ENCODE data around the gene CCSER1. TPM values are rescaled to one million over a fixed set of nuclear protein-coding genes. Genes with fewer than 3 reads are reported as not detected.

Gene CCSER1
- total RNA-seq, 1 donor from 2014 or later = 1.4 TPM

DNA sequence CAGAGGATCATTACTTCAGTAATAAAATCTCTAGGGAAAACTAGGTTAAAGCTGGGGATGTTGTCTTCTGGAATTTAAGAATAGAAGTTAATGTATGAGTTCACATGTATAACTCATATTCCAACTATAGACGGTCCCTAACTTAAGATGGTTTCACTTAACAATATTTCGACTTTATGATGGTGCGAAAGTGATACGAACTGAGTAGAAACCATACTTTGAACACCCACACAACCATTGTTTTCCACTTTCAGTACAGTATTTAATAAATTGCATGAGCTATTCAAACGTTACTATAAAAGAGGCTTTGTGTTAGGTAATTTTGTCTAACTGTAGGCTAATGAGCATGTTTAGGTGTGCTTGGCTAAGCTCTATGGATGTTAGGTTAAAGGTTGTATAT, 38.7 kb downstream of the CCSER1 start:
- DNase-seq (ENCODE audit: low read depth) = no peak
- TF ChIP-seq, protein P1, sequence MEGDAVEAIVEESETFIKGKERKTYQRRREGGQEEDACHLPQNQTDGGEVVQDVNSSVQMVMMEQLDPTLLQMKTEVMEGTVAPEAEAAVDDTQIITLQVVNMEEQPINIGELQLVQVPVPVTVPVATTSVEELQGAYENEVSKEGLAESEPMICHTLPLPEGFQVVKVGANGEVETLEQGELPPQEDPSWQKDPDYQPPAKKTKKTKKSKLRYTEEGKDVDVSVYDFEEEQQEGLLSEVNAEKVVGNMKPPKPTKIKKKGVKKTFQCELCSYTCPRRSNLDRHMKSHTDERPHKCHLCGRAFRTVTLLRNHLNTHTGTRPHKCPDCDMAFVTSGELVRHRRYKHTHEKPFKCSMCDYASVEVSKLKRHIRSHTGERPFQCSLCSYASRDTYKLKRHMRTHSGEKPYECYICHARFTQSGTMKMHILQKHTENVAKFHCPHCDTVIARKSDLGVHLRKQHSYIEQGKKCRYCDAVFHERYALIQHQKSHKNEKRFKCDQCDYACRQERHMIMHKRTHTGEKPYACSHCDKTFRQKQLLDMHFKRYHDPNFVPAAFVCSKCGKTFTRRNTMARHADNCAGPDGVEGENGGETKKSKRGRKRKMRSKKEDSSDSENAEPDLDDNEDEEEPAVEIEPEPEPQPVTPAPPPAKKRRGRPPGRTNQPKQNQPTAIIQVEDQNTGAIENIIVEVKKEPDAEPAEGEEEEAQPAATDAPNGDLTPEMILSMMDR (IDR thresholded peaks at IDR 0.05; ENCODE audit: insufficient read depth, low read length, poor library complexity, severe bottlenecking) = no peak
- Histone ChIP-seq H3K27me3 (ENCODE audit: control insufficient read depth, insufficient read depth, low read length) (no peaks in the 10 kb centered on the region), H3K4me3 (ENCODE audit: low read depth, low read length) (no peak overlapping the region), H3K36me3 (ENCODE audit: control insufficient read depth, insufficient read depth, low read length) (no peaks in the 10 kb centered on the region)

DNA sequence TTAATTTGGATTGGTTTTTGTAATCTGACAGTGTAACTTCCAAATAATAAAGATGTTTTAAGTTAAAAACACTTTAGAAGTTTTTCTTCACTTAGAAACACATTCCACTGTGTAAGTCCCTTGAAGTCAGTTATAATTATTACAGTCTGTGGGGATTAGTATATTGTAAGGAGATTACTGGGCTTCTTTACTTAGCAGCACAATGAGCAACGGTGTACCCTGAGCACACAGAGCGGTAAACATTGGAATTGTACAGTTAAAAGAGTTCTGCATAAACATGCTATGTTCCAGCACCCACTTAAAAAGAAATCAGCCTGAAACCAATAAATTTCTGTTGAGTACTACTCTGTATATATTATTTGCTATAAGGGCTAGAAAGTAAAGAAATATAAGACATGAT, 44.3 kb downstream of the CCSER1 start:
- Histone ChIP-seq H3K36me3 (ENCODE audit: control insufficient read depth, insufficient read depth, low read length) (no peaks in the 10 kb centered on the region), H3K27me3 (ENCODE audit: control insufficient read depth, insufficient read depth, low read length) (no peaks in the 10 kb centered on the region), H3K4me3 (ENCODE audit: low read depth, low read length) (no peak overlapping the region)
- TF ChIP-seq, protein P1 (IDR thresholded peaks at IDR 0.05; ENCODE audit: insufficient read depth, low read length, poor library complexity, severe bottlenecking) = no peak
- DNase-seq (ENCODE audit: low read depth) = no peak

DNA sequence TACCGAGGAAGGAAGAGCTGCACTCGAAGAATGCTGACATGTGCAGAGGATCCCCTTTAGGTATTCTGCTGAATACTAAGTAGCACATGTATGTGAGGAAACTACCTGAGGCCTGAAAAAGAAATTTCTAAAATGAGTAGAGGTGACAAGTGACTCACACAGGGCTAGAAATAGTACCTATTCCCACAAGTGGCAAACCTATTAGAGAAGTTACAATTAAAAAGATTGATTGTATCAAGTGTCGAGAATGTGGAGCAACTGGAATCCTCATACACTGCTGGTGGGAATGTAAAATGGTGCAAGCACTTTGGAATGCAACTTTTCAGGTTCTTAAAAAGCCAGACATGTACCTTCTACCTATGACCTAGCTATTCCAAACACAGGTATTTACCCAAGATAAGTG, 47.4 kb downstream of the CCSER1 start:
- DNase-seq (ENCODE audit: low read depth) = peak; percentile 41
- H3K36me3 ChIP-seq (ENCODE audit: control insufficient read depth, insufficient read depth, low read length) = no peaks in the 10 kb centered on the region
- TF ChIP-seq, protein P1 (IDR thresholded peaks at IDR 0.05; ENCODE audit: insufficient read depth, low read length, poor library complexity, severe bottlenecking) = no peak
- H3K4me3 ChIP-seq (ENCODE audit: low read depth, low read length) = no peak overlapping the region
- no peaks in the 10 kb centered on the region for H3K27me3 ChIP-seq (ENCODE audit: control insufficient read depth, insufficient read depth, low read length)

DNA sequence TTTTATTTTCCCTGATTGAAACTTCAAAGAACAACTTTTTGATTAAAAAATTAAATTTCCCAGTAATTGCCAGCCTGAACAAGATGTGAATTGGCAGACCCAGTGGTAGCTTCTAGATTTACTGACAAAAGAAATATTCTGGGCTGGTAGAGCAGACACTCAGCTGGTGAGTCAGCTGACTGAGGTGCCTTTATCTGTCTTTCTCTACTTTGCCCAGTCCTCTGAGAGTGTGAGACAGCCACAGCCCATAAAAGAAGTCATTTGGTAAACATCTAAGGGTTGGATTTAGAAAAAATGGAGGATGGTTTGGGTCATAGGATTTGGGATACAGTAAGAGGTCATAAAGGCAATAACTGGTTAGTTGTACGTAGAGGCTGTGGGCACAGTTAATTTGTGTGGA, 54.5 kb downstream of the CCSER1 start:
- Histone ChIP-seq H3K4me3 (ENCODE audit: low read depth, low read length) (no peak overlapping the region), H3K27me3 (ENCODE audit: control insufficient read depth, insufficient read depth, low read length) (no peaks in the 10 kb centered on the region), H3K36me3 (ENCODE audit: control insufficient read depth, insufficient read depth, low read length) (no peaks in the 10 kb centered on the region)
- no peak for DNase-seq (ENCODE audit: low read depth)
- TF ChIP-seq, protein P1 (IDR thresholded peaks at IDR 0.05; ENCODE audit: insufficient read depth, low read length, poor library complexity, severe bottlenecking) = no peak

DNA sequence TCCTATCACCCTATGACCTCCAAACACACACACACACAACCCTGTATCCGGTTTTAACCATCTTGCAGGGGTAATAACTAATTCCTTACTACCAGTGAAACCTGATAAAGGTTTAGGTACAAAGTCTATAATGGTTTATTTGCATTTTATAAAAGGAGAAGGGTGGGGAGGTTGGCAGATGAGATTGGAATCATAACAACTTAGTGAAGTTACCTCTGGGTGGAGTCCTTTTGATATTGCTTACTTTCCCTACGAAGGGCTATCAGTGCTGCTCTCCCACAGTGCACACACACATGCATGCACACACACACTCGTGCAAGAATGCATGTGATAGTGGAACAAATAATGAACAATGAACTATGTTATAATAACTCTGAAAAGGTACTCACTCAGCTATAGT, 56.1 kb downstream of the CCSER1 start:
- no peaks in the 10 kb centered on the region for H3K27me3 ChIP-seq (ENCODE audit: control insufficient read depth, insufficient read depth, low read length)
- H3K36me3 ChIP-seq (ENCODE audit: control insufficient read depth, insufficient read depth, low read length) = no peaks in the 10 kb centered on the region
- TF ChIP-seq, protein P1 (IDR thresholded peaks at IDR 0.05; ENCODE audit: insufficient read depth, low read length, poor library complexity, severe bottlenecking) = no peak

DNA sequence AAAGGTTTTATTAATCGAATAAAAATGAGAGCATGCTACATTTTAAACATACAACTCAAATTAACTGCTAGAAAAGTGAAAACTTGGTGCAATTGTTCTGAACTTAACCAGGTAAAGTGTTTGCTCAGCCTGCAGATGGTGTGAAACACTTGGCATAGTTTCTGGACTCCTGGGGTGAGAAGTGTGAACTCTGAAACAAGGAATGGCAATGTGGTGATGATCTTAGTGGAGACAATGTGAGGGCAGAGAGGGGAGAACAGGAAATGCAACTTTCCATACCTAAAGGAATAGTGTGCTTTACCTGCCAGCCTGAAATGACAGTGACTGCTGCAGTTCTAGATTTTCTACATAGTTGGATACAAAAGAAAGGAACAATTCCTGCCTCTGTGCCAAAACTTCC, 57.4 kb downstream of the CCSER1 start:
- no peak for DNase-seq (ENCODE audit: low read depth)
- no peaks in the 10 kb centered on the region for H3K27me3 ChIP-seq (ENCODE audit: control insufficient read depth, insufficient read depth, low read length)
- TF ChIP-seq, protein P1 (IDR thresholded peaks at IDR 0.05; ENCODE audit: insufficient read depth, low read length, poor library complexity, severe bottlenecking) = no peak

More for the DNA sequence above, 56.1 kb downstream of the CCSER1 start:
- no peak for DNase-seq (ENCODE audit: low read depth)
- no peak overlapping the region for H3K4me3 ChIP-seq (ENCODE audit: low read depth, low read length)

More for the DNA sequence above, 57.4 kb downstream of the CCSER1 start:
- H3K4me3 ChIP-seq (ENCODE audit: low read depth, low read length) = no peak overlapping the region
- no peaks in the 10 kb centered on the region for H3K36me3 ChIP-seq (ENCODE audit: control insufficient read depth, insufficient read depth, low read length)

Data from kidney epithelial cell (primary cell).